Islet precursor cell (in vitro differentiated cells): ENCODE results near the gene SLITRK2.

Experiments used
- DNase-seq: peaks from one replicate; pipeline ENCODE4 v3.0.0-alpha.2; 2018

Gene SLITRK2

GRCh38 chrX:145861818-145862217, 44.2 kb downstream of the SLITRK2 start:
- DNase-seq, result no peak

- DNase-seq, result no peak
Observed at GRCh38 chrX:145865082-145865481, 47.5 kb downstream of the SLITRK2 start.
